GM19395 (cell line): ENCODE data around the gene TUBA4B.

ENCODE experiments used
- ATAC-seq: cut with Tn5 transposase; IDR thresholded peaks from one replicate; pipeline ENCODE4 v1.9.1; 2021; ENCODE audit warnings: mild to moderate bottlenecking, moderate library complexity; ENCODE audit not compliant: unreplicated experiment

Gene TUBA4B

DNA sequence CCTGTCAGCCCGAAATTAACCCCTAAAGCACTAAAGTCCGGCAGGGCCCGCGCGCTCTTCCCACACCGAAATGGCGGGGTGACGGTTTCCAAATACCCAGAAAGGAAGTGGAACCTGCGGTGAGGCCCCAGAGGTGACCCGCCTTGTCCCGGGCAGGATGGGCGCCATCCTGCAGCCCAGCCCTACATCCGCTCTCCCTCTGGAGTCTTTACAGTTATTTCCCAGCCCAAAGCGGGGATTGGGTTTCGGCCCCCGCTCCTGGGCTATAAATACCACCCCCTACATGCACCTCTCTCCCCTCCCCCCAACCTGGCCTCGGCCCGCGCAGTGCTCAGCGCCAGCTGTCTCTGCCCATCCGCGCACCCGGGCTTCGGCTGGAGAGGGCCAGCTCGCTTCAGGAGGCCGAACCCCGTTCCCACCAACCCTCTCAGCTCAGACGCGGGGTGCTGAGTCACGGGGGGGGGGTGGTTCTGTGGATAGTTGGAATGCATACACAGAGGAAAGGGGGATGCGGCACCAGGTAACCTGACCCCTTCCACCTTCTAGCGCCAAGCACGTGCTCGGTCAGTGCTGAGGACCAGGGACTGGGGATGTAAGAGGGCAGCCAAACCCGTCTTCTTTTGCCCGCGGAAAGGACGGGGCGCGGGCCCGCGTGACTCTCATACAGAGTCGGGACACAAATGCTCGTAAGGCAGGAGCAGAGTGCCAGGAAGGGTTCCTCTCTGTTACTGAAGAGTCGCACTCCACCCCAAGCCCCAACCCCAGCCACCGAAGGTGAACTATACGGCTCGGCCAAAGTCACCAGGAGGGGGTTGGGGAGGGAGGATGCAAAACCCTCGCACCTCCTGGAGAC, at the start of gene TUBA4B:
Gene TUBA4B (plus strand): TSS at position 344 of the 853 bp plus-strand sequence. CDS start 165 bp downstream, at position 509.
- ATAC-seq: peak; percentile 23

DNA sequence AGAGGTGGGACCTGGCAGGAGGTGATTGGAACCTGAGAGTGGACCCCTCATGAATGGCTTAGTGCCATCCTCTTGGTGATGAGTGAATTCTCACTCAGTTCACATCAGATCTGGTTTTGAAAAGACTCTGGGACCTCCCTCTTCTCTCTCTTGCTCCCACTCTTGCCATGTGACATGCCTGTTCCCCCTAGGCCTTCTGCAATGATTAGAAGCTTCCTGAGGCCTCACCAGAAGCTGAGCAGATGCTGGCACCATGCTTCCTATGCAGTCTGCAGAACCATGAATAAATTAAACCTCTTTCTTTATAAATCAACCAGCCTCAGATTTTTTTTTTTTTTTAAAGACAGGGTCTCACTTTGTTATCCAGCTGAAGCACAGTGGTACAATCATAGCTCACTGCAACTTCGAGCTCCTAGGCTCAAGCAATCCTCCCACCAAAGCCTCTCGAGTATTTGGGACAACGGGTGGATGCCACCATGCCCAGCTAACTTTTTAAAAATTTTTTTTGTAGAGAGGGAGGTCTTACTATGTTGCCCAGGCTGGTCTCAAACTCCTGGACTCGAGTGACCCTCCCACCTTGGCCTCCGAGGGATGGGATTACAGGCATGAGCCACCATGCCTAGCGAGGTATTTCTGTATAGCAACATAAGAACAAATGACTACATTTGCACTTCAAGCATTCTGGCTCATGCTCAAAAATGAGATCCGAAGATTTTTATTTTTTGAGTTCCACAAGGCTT, 48.4 kb upstream of the TUBA4B start:
- no peak for ATAC-seq

DNA sequence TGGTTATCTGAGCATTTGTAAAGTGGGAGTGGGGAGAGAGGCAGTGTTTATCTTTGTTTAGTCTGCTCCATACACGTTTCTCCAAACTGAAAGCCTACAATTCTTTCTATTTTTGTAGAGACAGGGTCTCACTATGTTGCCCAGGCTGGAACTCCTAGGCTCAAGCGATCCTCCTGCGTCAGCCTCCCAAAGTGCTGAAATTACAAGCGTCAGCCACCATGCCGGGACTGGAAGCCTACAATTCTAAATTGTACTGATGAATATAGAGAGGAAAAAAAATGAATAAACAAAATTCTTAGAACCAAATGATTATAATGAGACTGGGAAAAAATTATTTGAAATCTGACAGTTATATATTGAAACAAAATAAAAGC, 47.9 kb upstream of the TUBA4B start:
- ATAC-seq: no peak

DNA sequence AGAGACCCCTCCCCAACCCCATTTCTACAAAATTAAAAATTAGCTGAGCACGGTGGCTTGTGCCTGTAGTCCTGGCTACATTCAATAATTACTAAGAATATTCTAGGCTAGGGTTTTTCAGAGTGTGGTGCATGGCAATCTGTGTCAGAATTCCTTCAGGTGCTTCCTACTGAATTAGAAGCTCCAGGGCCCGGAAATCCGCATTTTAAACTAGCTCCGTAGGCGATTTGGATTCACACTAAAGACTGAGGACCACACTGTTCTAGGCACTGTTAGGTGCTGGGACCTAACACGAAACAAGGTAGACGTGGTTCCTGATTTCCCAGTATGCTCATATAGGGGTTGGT, 47.1 kb upstream of the TUBA4B start:
- ATAC-seq: no peak

DNA sequence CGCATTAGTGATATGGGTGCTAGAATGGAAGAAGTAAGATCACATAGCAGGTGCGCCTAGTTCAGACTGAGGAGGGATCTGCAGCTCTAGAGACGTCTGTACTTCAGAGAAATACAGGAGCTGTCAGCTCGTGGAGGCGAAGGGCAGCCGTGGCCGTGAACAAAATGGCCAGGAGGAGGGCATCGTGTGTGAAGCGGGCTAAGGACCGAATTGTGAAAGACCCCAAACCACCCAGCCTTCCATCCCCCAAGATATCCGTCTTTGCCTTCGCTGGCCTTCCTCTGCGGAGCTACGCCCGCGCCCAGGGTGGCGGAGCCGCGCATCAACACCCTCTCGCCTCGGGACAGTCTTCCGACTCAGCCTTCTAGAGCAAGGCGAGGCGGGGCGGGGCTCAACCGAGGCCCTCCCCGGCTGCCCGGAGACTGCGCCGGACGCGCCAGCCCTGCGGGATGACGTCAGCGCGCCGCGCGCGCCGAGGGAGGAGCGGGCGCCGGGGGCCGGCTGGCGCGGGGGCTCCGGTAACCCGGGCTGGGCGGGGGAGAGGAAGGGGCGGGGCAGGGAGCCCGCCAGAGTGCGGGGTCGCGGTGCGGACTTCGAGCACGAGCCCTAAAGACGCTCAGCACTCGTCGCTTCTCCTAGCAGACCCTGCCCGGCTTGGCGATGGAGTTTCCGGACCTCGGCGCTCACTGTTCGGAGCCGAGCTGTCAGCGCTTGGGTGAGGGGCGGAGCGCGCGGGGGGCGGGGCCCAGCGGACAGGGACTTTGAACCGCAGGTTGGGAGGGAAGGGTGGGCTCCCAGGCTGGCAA, 46.5 kb upstream of the TUBA4B start, which contains the start of gene ZFAND2B:
Gene ZFAND2B (plus strand): TSS at position 455 of the 806 bp plus-strand sequence. CDS start 206 bp downstream, at position 661.
- peak; percentile 95 for ATAC-seq

DNA sequence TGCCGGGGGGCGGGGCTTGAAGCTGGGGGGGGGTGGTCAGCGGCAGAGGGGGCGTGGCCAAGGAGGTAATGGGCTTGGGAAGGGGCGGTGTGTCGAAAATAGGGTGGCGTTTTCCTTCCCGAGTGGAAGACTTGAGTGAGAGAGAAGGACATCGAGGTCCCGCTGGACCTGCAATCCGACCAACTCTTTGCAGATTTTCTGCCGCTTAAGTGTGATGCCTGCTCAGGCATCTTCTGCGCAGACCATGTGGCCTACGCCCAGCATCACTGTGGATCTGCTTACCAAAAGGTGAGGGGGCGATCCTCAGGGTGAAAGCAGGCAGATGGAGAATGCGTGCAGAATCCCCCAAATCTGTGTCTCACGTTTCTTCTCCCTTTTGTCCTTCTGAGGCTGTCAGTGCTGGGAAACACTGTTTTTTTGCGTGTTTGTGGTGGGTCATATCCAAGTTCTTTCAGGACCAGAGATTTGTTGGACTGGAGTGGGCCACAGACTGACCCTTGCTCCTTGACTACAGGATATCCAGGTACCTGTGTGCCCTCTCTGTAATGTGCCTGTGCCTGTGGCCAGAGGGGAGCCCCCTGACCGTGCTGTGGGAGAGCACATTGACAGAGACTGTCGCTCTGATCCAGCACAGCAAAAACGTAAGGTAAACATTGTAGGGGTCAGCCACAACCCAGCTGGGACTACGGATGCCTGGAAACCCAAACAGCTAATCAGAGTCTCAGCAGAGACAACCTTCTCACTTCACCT, 45.7 kb upstream of the TUBA4B start:
- ATAC-seq: no peak

DNA sequence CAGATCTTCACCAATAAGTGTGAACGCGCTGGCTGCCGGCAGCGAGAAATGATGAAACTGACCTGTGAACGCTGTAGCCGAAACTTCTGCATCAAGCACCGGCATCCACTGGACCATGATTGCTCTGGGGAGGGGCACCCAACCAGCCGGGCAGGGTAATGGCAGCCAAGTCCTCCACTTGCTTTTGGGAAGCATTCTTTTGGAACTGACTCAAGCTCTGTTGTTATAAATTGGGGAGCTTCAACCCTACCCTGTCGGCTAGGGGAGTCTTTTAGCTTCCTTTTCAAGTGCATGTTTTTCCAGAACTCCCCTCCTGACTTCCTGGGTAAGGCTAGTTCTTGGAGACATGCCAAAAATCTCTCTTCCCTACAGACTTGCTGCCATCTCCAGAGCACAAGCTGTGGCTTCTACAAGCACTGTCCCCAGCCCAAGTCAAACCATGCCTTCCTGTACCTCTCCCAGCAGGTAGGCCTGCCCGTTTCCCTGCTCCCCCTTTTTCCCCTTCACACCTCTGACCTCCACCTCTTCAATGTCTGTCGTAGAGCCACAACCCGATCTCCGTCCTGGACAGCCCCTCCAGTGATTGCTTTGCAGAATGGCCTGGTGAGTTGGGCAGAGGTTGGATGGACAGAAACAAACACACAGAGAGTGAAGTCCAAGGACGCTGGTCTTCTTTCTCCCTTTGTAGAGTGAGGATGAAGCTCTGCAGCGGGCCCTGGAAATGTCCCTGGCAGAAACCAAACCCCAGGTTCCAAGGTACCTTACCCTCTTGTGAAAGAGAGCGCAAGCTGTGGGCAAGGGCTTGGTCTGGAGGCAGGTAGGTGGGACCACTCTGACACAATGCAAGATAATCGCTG, 44.9 kb upstream of the TUBA4B start:
- ATAC-seq: no peak

DNA sequence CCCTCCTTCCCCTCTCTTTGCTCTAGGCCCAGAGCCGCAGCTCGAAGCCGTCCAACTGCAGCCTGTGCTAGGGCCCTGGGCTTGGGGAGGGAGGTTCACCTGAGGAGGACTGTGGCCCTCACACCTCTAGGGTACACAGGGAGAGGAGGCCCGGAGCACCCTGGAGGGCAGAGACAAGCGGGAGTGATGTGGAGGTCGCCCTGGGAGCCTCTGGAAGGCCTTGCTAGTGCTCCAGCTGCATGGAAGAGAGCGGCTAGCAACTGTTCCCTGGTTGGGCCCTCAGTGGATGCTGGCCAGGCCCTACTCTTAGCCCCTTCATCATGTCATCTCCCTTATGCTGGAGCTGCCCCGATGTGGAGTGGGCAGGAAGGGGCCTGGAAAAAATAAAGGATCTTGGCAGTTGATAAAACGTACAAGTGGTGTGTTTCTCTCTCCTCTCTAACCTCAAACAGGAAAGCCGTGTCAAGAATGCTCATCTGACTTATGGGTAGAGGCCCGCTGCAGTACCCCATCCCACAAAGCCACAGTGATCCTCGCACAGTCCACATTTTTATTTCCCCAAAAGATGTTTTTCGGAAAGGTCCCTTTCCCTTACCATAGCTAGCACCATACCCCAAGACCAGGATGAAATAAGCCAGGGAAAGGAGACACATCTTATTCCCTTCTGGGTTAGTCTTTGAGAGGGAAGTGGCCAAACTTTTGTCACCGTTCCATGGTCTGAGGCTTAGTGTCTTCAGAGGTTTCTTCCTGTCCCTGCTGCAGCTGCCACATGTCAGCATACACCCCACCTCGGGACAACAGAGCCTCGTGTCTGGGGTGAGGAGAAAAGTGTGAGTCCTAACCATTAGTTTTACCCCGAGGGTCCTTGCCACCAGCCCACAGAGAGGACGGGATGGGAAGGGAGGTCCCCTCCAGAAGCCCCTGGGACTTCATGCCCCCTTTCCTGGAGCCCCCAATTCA, 43.5 kb upstream of the TUBA4B start:
- no peak for ATAC-seq

DNA sequence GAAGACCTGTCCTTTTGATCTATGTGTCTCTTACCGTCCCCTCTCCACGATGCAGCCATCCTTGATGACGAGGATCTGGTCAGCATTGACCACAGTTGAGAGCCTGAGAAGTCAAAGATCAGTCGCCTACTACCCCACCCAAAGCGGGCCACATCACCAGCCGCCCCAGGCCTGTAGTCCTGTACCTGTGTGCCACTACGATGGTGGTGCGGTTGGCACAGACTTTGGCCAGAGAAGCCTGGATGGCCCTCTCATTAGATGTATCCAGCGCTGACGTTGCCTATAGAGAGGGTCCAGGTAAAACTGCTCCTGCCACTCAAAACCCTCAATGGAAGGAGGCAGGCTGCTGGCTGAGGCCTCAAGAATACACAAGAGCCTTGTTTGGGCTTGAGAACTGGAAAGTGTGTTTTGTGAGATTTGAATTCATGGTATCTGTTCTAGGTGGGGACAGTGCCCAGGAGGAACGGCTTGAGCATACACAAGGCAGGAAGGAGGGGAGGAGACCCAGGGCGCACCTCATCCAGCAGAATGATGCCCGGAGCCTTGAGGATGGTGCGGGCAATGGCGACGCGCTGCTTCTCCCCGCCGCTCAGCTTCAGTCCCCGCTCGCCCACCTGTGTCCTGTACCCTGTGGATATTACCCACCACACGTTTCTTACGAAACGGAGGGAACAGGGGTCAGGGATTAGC, 42.7 kb upstream of the TUBA4B start:
- ATAC-seq: no peak

DNA sequence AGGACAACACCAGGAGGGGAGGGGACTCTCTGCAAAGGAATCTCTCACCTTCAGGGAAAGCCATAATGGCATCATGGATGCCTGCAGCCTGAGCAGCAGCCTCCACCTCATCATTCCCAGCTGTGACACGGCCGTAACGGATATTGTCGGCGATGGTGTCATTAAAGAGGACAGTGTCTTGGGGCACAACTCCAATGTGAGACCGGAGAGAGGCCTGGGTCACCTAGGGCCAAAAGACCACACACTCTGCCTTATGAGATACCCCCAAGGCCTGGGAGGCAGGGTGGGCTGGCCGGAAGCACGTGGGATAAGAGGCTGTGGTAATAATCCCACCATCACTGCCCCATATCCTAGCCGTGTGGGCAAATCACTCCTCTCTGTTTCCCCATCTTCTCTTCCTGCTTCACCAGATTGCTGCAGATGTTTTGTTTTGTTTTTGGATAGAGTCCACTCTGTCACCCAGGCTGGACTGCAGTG, 42.1 kb upstream of the TUBA4B start:
- ATAC-seq: no peak

DNA sequence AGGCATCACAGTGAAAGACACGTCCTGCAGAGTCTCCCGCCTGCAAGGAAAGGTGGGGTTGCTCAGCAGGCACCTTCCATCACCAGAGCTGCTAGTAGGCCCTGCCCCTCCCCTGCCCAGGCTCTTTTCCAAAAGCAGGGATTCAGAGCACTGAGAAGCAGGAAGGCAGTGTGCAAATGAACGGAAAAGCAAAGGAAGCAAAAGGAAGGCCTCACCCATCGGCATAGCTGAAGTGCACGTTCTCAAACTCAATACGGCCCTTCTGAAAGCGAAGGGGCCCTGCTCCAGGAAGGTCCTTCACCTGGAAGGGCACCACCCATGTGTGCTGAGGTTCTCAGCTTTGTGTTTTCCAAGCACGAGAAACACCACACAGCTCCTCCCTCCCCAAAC, 40.0 kb upstream of the TUBA4B start:
- no peak for ATAC-seq

DNA sequence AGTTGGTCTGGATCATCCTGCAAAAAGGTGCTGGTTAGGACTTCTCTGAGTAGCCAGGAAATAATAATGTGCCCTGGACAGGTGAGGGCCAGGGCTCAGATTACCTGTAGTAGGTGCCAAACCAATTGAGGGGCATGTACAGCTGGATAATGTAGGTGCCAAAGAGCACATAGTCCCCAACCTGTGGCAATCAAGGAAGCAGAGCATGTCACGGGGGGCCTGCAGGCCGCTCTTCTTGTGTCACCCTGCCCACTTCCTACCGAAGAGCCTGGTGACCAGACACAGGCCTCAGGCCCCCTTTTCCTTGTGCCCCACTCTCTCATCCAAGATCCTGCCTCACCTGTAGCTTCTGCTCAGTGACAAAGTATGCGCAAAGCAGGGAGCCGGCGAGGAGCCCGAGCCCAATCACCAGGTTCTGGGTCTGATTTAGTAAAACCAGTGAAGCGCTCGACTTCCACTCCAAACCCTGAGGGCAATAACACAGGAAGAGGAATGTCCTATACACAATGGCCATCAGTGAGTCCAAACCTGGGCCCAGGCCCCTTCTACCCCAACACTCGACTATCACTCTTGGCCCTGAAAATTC, 39.5 kb upstream of the TUBA4B start:
- ATAC-seq: no peak

DNA sequence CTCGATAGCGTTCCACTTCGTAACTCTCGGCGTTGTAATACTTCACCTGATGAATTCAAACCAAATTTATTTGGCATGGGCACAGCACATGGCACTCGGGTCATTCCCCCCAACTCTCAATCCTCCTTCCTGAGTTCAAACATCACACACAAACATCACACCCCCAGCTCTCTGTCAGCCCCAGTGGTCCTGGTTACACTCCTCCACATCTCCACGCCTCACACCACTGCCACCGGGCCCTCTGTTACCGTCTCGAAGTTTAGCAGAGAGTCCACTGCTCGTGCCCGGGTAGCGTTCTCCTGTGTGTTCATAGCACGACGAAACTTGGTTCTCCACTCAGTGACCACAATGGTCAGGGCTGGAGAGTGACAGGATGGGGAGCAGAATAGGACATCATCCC, 38.9 kb upstream of the TUBA4B start:
- no peak for ATAC-seq

DNA sequence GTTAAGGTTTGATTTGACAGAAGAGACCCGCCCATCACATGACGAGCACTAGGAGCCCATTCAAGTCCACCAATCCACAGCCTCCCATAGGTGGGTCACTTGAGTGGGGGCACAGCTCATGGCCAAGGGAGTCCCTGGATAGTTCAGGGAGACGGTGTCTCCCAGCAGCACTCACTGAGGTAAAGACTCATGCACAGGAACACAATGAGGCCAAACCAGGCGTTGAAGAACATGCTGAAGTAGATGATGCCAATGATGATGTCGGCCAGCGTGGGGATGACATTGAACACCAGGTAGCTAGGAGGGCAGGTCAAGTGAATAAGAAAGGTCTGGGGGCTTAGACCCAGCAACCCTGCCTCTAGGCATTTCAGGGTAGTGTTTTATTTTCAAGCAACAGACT, 38.3 kb upstream of the TUBA4B start:
- ATAC-seq: no peak

DNA sequence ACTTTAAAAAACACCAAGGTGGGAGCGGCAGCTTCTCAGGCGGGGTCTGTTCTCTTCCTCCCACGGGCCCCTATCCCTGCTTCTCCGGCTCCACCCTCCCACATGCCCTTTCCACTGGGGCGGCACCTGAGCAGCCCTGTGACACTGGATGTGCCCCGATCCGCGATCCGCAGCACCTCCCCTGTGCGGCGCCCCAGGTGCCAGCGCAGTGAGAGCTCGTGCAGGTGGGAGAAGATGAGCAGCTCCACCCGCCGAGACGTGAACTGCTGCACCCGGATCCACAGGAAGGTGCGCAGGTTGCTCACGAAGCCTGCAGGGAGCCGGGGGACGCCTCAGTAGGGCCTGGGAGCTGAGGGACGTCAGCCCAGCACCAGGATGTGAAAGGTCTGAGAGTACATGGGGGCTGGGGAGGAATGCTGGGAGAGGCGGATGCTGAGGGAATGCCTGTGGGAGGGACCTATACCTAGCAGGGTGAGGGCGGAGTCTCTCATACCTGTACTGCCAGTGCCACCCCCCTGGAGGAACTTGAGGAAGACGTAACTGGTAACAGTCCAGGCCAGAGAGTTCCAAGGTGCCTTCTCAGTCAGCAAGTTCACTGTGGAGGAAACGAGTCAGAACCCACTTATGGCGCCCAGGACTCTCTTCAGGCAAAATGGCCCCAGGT, 37.0 kb upstream of the TUBA4B start:
- ATAC-seq: no peak

DNA sequence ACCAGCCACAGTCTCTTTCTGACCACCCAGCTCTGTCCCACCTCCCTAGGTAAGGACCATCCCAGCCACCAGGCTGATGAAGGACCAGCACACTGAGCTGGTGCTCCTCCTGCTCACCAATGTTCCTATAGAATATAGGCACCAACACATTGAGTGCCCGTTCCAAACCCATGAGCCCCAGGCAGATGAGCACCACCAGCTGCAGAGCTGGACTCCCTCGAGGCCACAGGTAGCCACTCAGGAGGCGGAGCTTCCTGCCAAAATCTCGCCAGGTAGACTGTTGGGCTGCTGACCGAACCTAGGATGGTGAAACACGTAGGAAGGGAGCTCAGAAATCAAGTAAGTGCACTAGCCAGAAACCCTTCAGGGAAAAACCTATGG, 36.5 kb upstream of the TUBA4B start:
- ATAC-seq: no peak

DNA sequence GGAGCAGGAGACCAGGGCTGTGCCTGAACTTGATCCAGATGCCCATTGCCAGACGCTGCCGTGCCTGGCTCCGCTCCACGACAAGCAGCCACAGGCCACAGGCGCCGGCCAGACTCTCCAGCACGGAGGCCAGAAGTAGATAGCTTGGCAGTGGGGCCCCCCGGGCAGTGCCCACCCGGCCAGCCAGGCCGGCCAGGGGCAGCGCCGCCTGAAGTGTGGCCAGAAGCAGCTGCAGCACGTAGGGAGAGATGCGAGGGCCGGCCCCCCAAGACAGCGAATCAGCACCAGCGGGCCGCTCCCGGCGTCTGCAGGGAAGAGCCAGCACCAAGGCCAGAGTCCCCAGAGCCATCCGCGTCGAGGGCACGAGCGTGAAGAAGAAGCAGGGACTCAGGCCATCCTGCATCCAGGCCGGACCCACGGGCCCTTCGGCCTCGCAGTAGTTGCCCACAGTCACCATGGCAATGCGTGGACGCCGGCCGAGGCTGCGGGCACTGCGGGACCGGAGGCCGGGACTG, 34.8 kb upstream of the TUBA4B start:
- ATAC-seq: peak; percentile 39
